ENCODE results near the gene ERCC6L2.

DNA sequence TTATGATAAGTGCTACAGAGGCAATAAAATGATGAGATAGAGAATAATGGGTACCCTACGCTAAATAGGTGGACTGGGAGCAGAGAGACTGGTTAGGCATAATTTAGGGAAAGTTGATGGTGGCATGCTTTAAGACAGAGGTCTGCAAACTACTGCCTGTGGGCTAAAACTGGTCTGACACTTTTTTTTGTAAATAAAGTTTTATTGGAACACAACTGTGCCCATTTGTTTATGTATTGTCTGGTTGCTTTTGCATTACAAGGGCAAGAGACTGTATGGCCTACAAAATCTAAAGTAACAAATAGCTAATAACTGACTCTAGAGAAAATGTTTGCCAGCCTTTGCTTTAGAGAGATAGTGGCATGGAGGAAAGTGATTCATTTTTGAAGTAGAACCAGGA is 2.5 kb downstream of the ERCC6L2 start:
- TF ChIP-seq, protein P1, sequence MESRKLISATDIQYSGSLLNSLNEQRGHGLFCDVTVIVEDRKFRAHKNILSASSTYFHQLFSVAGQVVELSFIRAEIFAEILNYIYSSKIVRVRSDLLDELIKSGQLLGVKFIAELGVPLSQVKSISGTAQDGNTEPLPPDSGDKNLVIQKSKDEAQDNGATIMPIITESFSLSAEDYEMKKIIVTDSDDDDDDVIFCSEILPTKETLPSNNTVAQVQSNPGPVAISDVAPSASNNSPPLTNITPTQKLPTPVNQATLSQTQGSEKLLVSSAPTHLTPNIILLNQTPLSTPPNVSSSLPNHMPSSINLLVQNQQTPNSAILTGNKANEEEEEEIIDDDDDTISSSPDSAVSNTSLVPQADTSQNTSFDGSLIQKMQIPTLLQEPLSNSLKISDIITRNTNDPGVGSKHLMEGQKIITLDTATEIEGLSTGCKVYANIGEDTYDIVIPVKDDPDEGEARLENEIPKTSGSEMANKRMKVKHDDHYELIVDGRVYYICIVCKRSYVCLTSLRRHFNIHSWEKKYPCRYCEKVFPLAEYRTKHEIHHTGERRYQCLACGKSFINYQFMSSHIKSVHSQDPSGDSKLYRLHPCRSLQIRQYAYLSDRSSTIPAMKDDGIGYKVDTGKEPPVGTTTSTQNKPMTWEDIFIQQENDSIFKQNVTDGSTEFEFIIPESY (IDR thresholded peaks at IDR 0.05; ENCODE audit: borderline replicate concordance, low read depth), result no peak
- no peak for TF ChIP-seq TAF1 (IDR thresholded peaks at IDR 0.05; ENCODE audit: borderline replicate concordance, low read depth, low read length)
- TF ChIP-seq, protein P2, sequence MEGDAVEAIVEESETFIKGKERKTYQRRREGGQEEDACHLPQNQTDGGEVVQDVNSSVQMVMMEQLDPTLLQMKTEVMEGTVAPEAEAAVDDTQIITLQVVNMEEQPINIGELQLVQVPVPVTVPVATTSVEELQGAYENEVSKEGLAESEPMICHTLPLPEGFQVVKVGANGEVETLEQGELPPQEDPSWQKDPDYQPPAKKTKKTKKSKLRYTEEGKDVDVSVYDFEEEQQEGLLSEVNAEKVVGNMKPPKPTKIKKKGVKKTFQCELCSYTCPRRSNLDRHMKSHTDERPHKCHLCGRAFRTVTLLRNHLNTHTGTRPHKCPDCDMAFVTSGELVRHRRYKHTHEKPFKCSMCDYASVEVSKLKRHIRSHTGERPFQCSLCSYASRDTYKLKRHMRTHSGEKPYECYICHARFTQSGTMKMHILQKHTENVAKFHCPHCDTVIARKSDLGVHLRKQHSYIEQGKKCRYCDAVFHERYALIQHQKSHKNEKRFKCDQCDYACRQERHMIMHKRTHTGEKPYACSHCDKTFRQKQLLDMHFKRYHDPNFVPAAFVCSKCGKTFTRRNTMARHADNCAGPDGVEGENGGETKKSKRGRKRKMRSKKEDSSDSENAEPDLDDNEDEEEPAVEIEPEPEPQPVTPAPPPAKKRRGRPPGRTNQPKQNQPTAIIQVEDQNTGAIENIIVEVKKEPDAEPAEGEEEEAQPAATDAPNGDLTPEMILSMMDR (IDR thresholded peaks at IDR 0.05), result no peak
- TF ChIP-seq RFX5 (IDR thresholded peaks at IDR 0.05; ENCODE audit: low read length), result no peak
- TF ChIP-seq FOXJ3 (CRISPR knock-in tag; IDR thresholded peaks at IDR 0.05), result no peak
- TF ChIP-seq, protein P3, sequence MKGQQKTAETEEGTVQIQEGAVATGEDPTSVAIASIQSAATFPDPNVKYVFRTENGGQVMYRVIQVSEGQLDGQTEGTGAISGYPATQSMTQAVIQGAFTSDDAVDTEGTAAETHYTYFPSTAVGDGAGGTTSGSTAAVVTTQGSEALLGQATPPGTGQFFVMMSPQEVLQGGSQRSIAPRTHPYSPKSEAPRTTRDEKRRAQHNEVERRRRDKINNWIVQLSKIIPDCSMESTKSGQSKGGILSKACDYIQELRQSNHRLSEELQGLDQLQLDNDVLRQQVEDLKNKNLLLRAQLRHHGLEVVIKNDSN (IDR thresholded peaks at IDR 0.05; ENCODE audit: borderline replicate concordance, low read depth), result no peak
- TF ChIP-seq GABPA (IDR thresholded peaks at IDR 0.05; ENCODE audit: low read depth), result no peak
- no peak for TF ChIP-seq SMC3 (IDR thresholded peaks at IDR 0.05; ENCODE audit: low read depth, low read length)
- TF ChIP-seq POLR2AphosphoS5 (IDR thresholded peaks at IDR 0.05; ENCODE audit: low read depth, low read length), result no peak
- no peak for TF ChIP-seq EP300 (IDR thresholded peaks at IDR 0.05; ENCODE audit: borderline replicate concordance in 1 of 2, low read depth in 1 of 2, low read length in 1 of 2)
- no peak for TF ChIP-seq TEAD4 (IDR thresholded peaks at IDR 0.05; ENCODE audit: borderline replicate concordance, insufficient read depth)

Data from SK-N-SH (cell line).